CD4-positive, alpha-beta T cell (primary cell): ENCODE measurements around the gene ODC1. TPM values are rescaled to one million over a fixed set of nuclear protein-coding genes. Genes with fewer than 3 reads are reported as not detected.

Experiments used
- ATAC-seq: fragments of 200-7000 bp; cut with Tn5 transposase; one replicate; pipeline ENCODE4 v1.10.0; 2022; ENCODE audit warnings: mild to moderate bottlenecking; ENCODE audit not compliant: poor library complexity
- CTCF ChIA-PET: fragments of 350-600 bp; sonication (Branson Sonifier 250); formaldehyde crosslinking; loops from one replicate; lab custom pipeline; 2021; ENCODE audit warnings: antibody characterized with exemption, inconsistent platforms; lab: Charles Lee
- POLR2A ChIA-PET: fragments of 350-600 bp; sonication (Branson Sonifier 250); formaldehyde crosslinking; loops from one replicate; lab custom pipeline; 2021; ENCODE audit warnings: antibody characterized with exemption, inconsistent platforms; lab: Charles Lee
- DNase-seq, 14 experiments: peaks; one replicate each; pipeline ENCODE4 v3.0.0-alpha.2; 2013 to 2020; ENCODE audit warnings: mixed read lengths in 2 of 14
- H3K27ac ChIP-seq, 2 donors: one replicate each; pipeline versions ENCODE4 v1.5.1 to v1.7.0; 2013; ENCODE audit warnings: low read length in 2 of 2, low read depth in 1 of 2, mild to moderate bottlenecking in 1 of 2
- H3K27me3 ChIP-seq, 2 experiments: 1 replicate in 1 of 2; 2 replicates in 1 of 2; pipeline versions ENCODE4 v1.6.1 to v1.7.0; 2013; ENCODE audit warnings: low read length in 2 of 2, control low read depth in 1 of 2, mild to moderate bottlenecking in 1 of 2, moderate library complexity in 1 of 2; ENCODE audit not compliant: insufficient read depth in 2 of 2, control insufficient read depth in 1 of 2
- H3K36me3 ChIP-seq: one replicate; pipeline ENCODE4 v1.6.1; 2013; ENCODE audit warnings: low read length, control low read depth; ENCODE audit not compliant: insufficient read depth
- H3K4me1 ChIP-seq: one replicate; pipeline ENCODE4 v1.6.1; 2013; ENCODE audit warnings: low read length, control low read depth; ENCODE audit not compliant: insufficient read depth
- H3K4me3 ChIP-seq: one replicate; pipeline ENCODE4 v1.5.1; 2013; ENCODE audit warnings: mild to moderate bottlenecking, low read length, moderate library complexity
- H3K9me3 ChIP-seq, 2 experiments: 1 replicate in 1 of 2; 2 replicates in 1 of 2; pipeline versions ENCODE4 v1.6.1 to v1.7.0; 2013; ENCODE audit warnings: low read length in 2 of 2, mild to moderate bottlenecking in 2 of 2, control low read depth in 1 of 2, moderate library complexity in 1 of 2; ENCODE audit not compliant: control insufficient read depth in 1 of 2, insufficient read depth in 1 of 2
- H3K27ac Mint-ChIP-seq: one replicate; pipeline ENCODE4 v1.8.0; 2020; ENCODE audit warnings: mixed read lengths
- H3K27me3 Mint-ChIP-seq: one replicate; pipeline ENCODE4 v1.8.0; 2021; ENCODE audit warnings: mixed read lengths
- H3K36me3 Mint-ChIP-seq: one replicate; pipeline ENCODE4 v1.8.0; 2021; ENCODE audit warnings: low read depth, mixed read lengths
- H3K4me1 Mint-ChIP-seq: one replicate; pipeline ENCODE4 v1.8.0; 2021; ENCODE audit warnings: low read depth, mixed read lengths
- H3K4me3 Mint-ChIP-seq: one replicate; pipeline ENCODE4 v1.8.0; 2020; ENCODE audit warnings: mild to moderate bottlenecking, mixed read lengths
- H3K9me3 Mint-ChIP-seq: one replicate; pipeline ENCODE4 v1.8.0; 2020; ENCODE audit warnings: mixed read lengths
- CTCF ChIP-seq: fragments of 200-600 bp; IDR thresholded peaks from one replicate; pipeline ENCODE4 v1.8.0; 2022; ENCODE audit warnings: antibody characterized with exemption, mild to moderate bottlenecking
- intact Hi-C, 2 experiments: fragments of 100-400 bp; cut with DNase I in 1 of 2; cut with micrococcal nuclease in 1 of 2; formaldehyde crosslinking; loops; one replicate each; pipeline versions ENCODE4 v1.15.1 to v1.9.0; 2023 to 2025; cut with DNase I, micrococcal nuclease
- total RNA-seq, 174 experiments: library from RNA in 2 of 174; stranded (reverse) in 2 of 174; gene quantifications; one replicate each; pipeline ENCODE4 v1.2.3 and lab custom pipeline; 2021 to 2026

ODC1 gene
- total RNA-seq, 2 experiments from 2014 or later = 162 to 164 TPM

GRCh38 chr2:10402653-10403215 is 45.4 kb downstream of the ODC1 start:
- H3K27ac Mint-ChIP-seq = peak overlapping the region; percentile 86
- H3K4me3 ChIP-seq = no peak overlapping the region
- H3K4me1 Mint-ChIP-seq = peaks cover 61% of the 10 kb centered on the region
- H3K36me3 Mint-ChIP-seq = peaks cover 46% of the 10 kb centered on the region
- H3K36me3 ChIP-seq = peaks cover 33% of the 10 kb centered on the region
- intact Hi-C loops = loop anchor here in 1 of 2 experiments (10.0 kb wide), 1 partner anchor 328 kb away; no protein-coding TSS in a partner anchor
- no peaks in the 10 kb centered on the region for H3K27me3 Mint-ChIP-seq
- peaks cover 60% of the 10 kb centered on the region for H3K4me1 ChIP-seq
- no peaks in the 10 kb centered on the region for H3K9me3 Mint-ChIP-seq
- no peak for TF ChIP-seq CTCF
- CTCF ChIA-PET = interaction anchor here (1.0 kb wide), 1 partner anchor 98 kb away, joined by 3 read pairs; no protein-coding TSS in a partner anchor
- no peaks in the 10 kb centered on the region for H3K27me3 ChIP-seq
- DNase-seq (no peak), ATAC-seq (no peak)
- no peak overlapping the region for H3K4me3 Mint-ChIP-seq
- peaks cover 0 to 8% of the 10 kb centered on the region in 2 experiments for H3K9me3 ChIP-seq
- H3K27ac ChIP-seq = no peak overlapping the region
- POLR2A ChIA-PET = interaction anchor here (1.4 kb wide), 1 partner anchor 283 kb away, joined by 3 read pairs; no protein-coding TSS in a partner anchor

- Mint-ChIP-seq H3K4me1 (peaks cover 56% of the 10 kb centered on the region), H3K36me3 (peaks cover 49% of the 10 kb centered on the region), H3K9me3 (no peaks in the 10 kb centered on the region), H3K4me3 (no peak overlapping the region), H3K27ac (peak overlapping the region; percentile 86), H3K27me3 (no peaks in the 10 kb centered on the region)
- Histone ChIP-seq H3K27me3 (no peaks in the 10 kb centered on the region), H3K4me3 (no peak overlapping the region), H3K4me1 (peaks cover 56% of the 10 kb centered on the region), H3K9me3 (peaks cover 0 to 8% of the 10 kb centered on the region in 2 experiments), H3K36me3 (peaks cover 37% of the 10 kb centered on the region), H3K27ac (no peak overlapping the region)
- ATAC-seq = no peak
- no peak for DNase-seq
- CTCF ChIA-PET = interaction anchor here (1.0 kb wide), 1 partner anchor 98 kb away, joined by 3 read pairs; no protein-coding TSS in a partner anchor
- TF ChIP-seq CTCF = no peak
- POLR2A ChIA-PET = interaction anchor here (1.4 kb wide), 1 partner anchor 282 kb away, joined by 3 read pairs; no protein-coding TSS in a partner anchor
- intact Hi-C loops = loop anchor here in 1 of 2 experiments (10.0 kb wide), 1 partner anchor 327 kb away; no protein-coding TSS in a partner anchor
Measured at GRCh38 chr2:10402062-10402585, 46.0 kb downstream of the ODC1 start.

GRCh38 chr2:10400978-10401951 is 46.9 kb downstream of the ODC1 start:
- Mint-ChIP-seq H3K36me3 (peaks cover 49% of the 10 kb centered on the region), H3K27me3 (no peaks in the 10 kb centered on the region), H3K9me3 (no peaks in the 10 kb centered on the region), H3K27ac (peak overlapping the region; percentile 86), H3K4me1 (peaks cover 50% of the 10 kb centered on the region), H3K4me3 (peak overlapping the region; percentile 78)
- H3K27me3 ChIP-seq = no peaks in the 10 kb centered on the region
- ChIA-PET CTCF (no interaction called here), POLR2A (interaction anchor here (1.4 kb wide), 1 partner anchor 282 kb away, joined by 3 read pairs; no protein-coding TSS in a partner anchor)
- no peak for TF ChIP-seq CTCF
- no peak for ATAC-seq
- DNase-seq = no peak
- H3K9me3 ChIP-seq = peaks cover 0 to 8% of the 10 kb centered on the region in 2 experiments
- no peak overlapping the region for H3K4me3 ChIP-seq
- intact Hi-C loops = loop anchor here in 1 of 2 experiments (10.0 kb wide), 1 partner anchor 326 kb away; no protein-coding TSS in a partner anchor
- H3K4me1 ChIP-seq = peaks cover 48% of the 10 kb centered on the region
- H3K36me3 ChIP-seq = peaks cover 39% of the 10 kb centered on the region
- H3K27ac ChIP-seq = peak overlapping the region; percentile 13 to 65
